HEK293 (cell line): ENCODE results near the gene ADIPOR2.

Experiments used
- CTCF ChIA-PET: fragments of 350-600 bp; formaldehyde crosslinking; extraction: SDS; loops from one replicate; lab custom pipeline; 2021; ENCODE audit warnings: antibody characterized with exemption; lab: Yijun Ruan, JAX
- POLR2A ChIA-PET: fragments of 300-600 bp; formaldehyde crosslinking; extraction: SDS; loops from one replicate; lab custom pipeline; 2020; ENCODE audit warnings: antibody characterized with exemption, inconsistent platforms; lab: Yijun Ruan, JAX
- H3K27ac ChIP-seq: fragments of 200-500 bp; sonication (Bioruptor generic); 2 replicates; pipeline ENCODE4 v1.5.1; 2014; ENCODE audit warnings: low read depth, low read length, control low read depth, inconsistent platforms; ENCODE audit errors: extremely low read depth
- H3K36me3 ChIP-seq, 2 experiments: fragments of 200-500 bp in 1 of 2; sonication (Bioruptor generic) in 1 of 2; 1 replicate in 1 of 2; 2 replicates in 1 of 2; pipeline ENCODE4 v1.5.1; 2014 to 2017; ENCODE audit warnings: inconsistent platforms in 2 of 2, low read length in 2 of 2; ENCODE audit not compliant: control insufficient read depth in 2 of 2, insufficient read depth in 1 of 2
- H3K4me1 ChIP-seq: fragments of 200-500 bp; sonication (Bioruptor generic); 2 replicates; pipeline ENCODE4 v1.5.1; 2014; ENCODE audit warnings: mild to moderate bottlenecking, low read length, inconsistent platforms; ENCODE audit not compliant: control insufficient read depth, insufficient read depth
- H3K4me3 ChIP-seq: 2 replicates; pipeline ENCODE4 v1.5.1; 2011; ENCODE audit warnings: low read depth, mild to moderate bottlenecking, control low read depth, low read length, moderate library complexity
- H3K9me3 ChIP-seq: fragments of 200-500 bp; sonication (Bioruptor generic); 2 replicates; pipeline ENCODE4 v1.5.1; 2014; ENCODE audit warnings: low read depth, low read length, inconsistent platforms; ENCODE audit not compliant: control insufficient read depth, insufficient read depth
- IKZF3 ChIP-seq: fragments of 450-650 bp; IDR thresholded peaks from 2 replicates; pipeline ENCODE4 v1.5.0; 2018; ENCODE audit warnings: missing biosample characterization, mild to moderate bottlenecking, missing genetic modification characterization, moderate library complexity
- KLF7 ChIP-seq: fragments of 450-650 bp; formaldehyde crosslinking; IDR thresholded peaks from 2 replicates; pipeline ENCODE4 v1.5.1; 2016; ENCODE audit warnings: missing biosample characterization, missing genetic modification characterization, borderline replicate concordance
- KLF8 ChIP-seq: fragments of 450-650 bp; formaldehyde crosslinking; IDR thresholded peaks from 2 replicates; pipeline ENCODE4 v1.5.1; 2016; ENCODE audit warnings: missing biosample characterization, missing genetic modification characterization
- OSR2 ChIP-seq: fragments of 450-650 bp; formaldehyde crosslinking; IDR thresholded peaks from 2 replicates; pipeline ENCODE4 v1.5.1; 2016; ENCODE audit warnings: missing biosample characterization, missing genetic modification characterization
- SETDB1 ChIP-seq: IDR thresholded peaks from one replicate; pipeline ENCODE4 v1.6.1; 2017; ENCODE audit warnings: mild to moderate bottlenecking, low read length, moderate library complexity, mixed read lengths; ENCODE audit not compliant: insufficient read length
- SP7 ChIP-seq: fragments of 450-650 bp; formaldehyde crosslinking; IDR thresholded peaks from 2 replicates; pipeline ENCODE4 v1.5.1; 2016; ENCODE audit warnings: missing biosample characterization, missing genetic modification characterization
- ZFHX2 ChIP-seq: fragments of 450-650 bp; formaldehyde crosslinking; conservative IDR thresholded peaks from 2 replicates; pipeline ENCODE4 v1.5.1; 2016; ENCODE audit warnings: missing biosample characterization, missing genetic modification characterization
- ZNF112 ChIP-seq: fragments of 450-650 bp; formaldehyde crosslinking; IDR thresholded peaks from 2 replicates; pipeline ENCODE4 v1.5.0; 2017; ENCODE audit warnings: missing biosample characterization, missing genetic modification characterization
- ZNF132 ChIP-seq: fragments of 450-650 bp; formaldehyde crosslinking; IDR thresholded peaks from 2 replicates; pipeline ENCODE4 v1.5.1; 2017; ENCODE audit warnings: missing biosample characterization, missing genetic modification characterization, borderline replicate concordance
- ZNF133 ChIP-seq: fragments of 450-650 bp; formaldehyde crosslinking; IDR thresholded peaks from 2 replicates; pipeline ENCODE4 v1.5.1; 2016; ENCODE audit warnings: missing biosample characterization, missing genetic modification characterization
- ZNF146 ChIP-seq: fragments of 450-650 bp; formaldehyde crosslinking; IDR thresholded peaks from 2 replicates; pipeline ENCODE4 v1.5.1; 2016; ENCODE audit warnings: missing biosample characterization, missing genetic modification characterization
- ZNF23 ChIP-seq: fragments of 450-650 bp; formaldehyde crosslinking; IDR thresholded peaks from 2 replicates; pipeline ENCODE4 v1.5.1; 2016; ENCODE audit warnings: missing biosample characterization, missing genetic modification characterization, borderline replicate concordance
- ZNF404 ChIP-seq: fragments of 450-650 bp; formaldehyde crosslinking; IDR thresholded peaks from 2 replicates; pipeline ENCODE4 v1.5.1; 2017; ENCODE audit warnings: missing biosample characterization, missing genetic modification characterization
- ZNF433 ChIP-seq: fragments of 450-650 bp; formaldehyde crosslinking; IDR thresholded peaks from 2 replicates; pipeline ENCODE4 v1.5.1; 2016; ENCODE audit warnings: missing biosample characterization, missing genetic modification characterization, low read depth
- ZNF530 ChIP-seq: fragments of 450-650 bp; formaldehyde crosslinking; IDR thresholded peaks from 2 replicates; pipeline ENCODE4 v1.5.1; 2016; ENCODE audit warnings: low read depth, missing biosample characterization, missing genetic modification characterization
- ZNF549 ChIP-seq: fragments of 450-650 bp; IDR thresholded peaks from 2 replicates; pipeline ENCODE4 v1.5.1; 2018; ENCODE audit warnings: missing biosample characterization, missing genetic modification characterization, mild to moderate bottlenecking, inconsistent platforms, moderate library complexity
- ZNF629 ChIP-seq: fragments of 450-650 bp; formaldehyde crosslinking; IDR thresholded peaks from 2 replicates; pipeline ENCODE4 v1.5.1; 2017; ENCODE audit warnings: missing biosample characterization, missing genetic modification characterization
- ZNF670 ChIP-seq: fragments of 450-650 bp; formaldehyde crosslinking; IDR thresholded peaks from 2 replicates; pipeline ENCODE4 v1.5.1; 2016; ENCODE audit warnings: missing biosample characterization, missing genetic modification characterization, low read depth
- ZNF747 ChIP-seq: fragments of 450-650 bp; formaldehyde crosslinking; IDR thresholded peaks from 2 replicates; pipeline ENCODE4 v1.5.1; 2016; ENCODE audit warnings: missing biosample characterization, missing genetic modification characterization
- ZNF837 ChIP-seq: fragments of 450-650 bp; formaldehyde crosslinking; IDR thresholded peaks from 2 replicates; pipeline ENCODE4 v1.5.1; 2016; ENCODE audit warnings: missing biosample characterization, missing genetic modification characterization
- ZSCAN16 ChIP-seq: fragments of 450-650 bp; formaldehyde crosslinking; IDR thresholded peaks from 2 replicates; pipeline ENCODE4 v1.5.1; 2016; ENCODE audit warnings: missing biosample characterization, missing genetic modification characterization
- TF ChIP-seq, protein P1 (sequence below): fragments of 450-650 bp; formaldehyde crosslinking; IDR thresholded peaks from 2 replicates; pipeline ENCODE4 v1.5.1; 2017; ENCODE audit warnings: missing biosample characterization, missing genetic modification characterization
- TF ChIP-seq, protein P2 (sequence below): fragments of 450-650 bp; formaldehyde crosslinking; IDR thresholded peaks from 2 replicates; pipeline ENCODE4 v1.5.1; 2016; ENCODE audit warnings: missing biosample characterization, missing genetic modification characterization
- TF ChIP-seq, protein P3 (sequence below): fragments of 450-650 bp; formaldehyde crosslinking; IDR thresholded peaks from 2 replicates; pipeline ENCODE4 v1.5.1; 2016; ENCODE audit warnings: missing biosample characterization, missing genetic modification characterization, low read depth
- TF ChIP-seq, protein P4 (sequence below): fragments of 450-650 bp; formaldehyde crosslinking; IDR thresholded peaks from 2 replicates; pipeline ENCODE4 v1.5.1; 2017; ENCODE audit warnings: missing biosample characterization, missing genetic modification characterization
- TF ChIP-seq, protein P5 (sequence below): fragments of 450-650 bp; formaldehyde crosslinking; IDR thresholded peaks from 2 replicates; pipeline ENCODE4 v1.5.1; 2016; ENCODE audit warnings: missing biosample characterization, missing genetic modification characterization

Gene ADIPOR2

DNA sequence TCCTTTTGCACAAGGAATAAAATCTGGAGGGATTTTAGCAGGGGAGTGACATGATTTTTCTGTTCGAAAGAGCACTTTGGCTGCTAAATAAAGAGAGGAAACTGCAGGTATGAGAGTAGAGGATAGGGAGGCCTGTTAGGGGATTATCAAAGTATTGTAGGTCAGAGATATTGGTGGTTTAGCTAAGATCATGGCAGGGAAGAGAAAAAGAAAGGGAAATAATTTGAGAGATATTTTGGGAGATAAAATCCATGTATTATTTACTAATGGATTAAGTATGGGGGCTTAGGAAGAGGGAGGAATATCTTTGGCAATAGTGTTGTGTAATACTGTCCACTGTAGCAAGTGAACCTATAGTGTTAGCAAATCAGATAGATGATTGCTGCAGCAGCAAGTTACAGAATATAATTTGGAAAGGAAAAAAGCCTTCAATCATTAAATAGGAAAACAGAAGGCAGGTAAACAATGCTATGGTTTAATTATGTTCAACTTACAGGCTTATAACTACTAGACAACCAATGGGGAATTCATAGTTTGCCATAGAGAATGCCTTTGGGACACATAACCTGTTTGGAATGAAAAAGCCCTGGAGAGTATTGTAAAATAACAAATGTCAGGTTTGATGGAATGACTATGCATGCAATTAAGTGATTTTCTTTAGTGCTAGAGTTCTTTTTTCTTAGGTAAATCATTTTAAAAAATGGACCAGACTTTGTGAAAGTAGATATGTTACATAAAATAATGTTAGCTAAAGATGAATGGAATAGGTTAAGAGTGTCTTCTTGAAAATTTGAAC, 50.5 kb downstream of the ADIPOR2 start:
- Histone ChIP-seq H3K9me3 (no peaks in the 10 kb centered on the region), H3K4me1 (peaks cover 44% of the 10 kb centered on the region), H3K4me3 (no peak overlapping the region), H3K36me3 (no peaks in the 10 kb centered on the region; a peak in 1 of 3 replicates), H3K27ac (peak overlapping the region; percentile 47; the same call in 1 of the 2 replicates)
- POLR2A ChIA-PET, result no interaction called here
- TF ChIP-seq OSR2 (tag by site-specific recombination), result 0 out of 2 replicates have a peak, but pooled peaks have one; percentile 11
- TF ChIP-seq, protein P1, sequence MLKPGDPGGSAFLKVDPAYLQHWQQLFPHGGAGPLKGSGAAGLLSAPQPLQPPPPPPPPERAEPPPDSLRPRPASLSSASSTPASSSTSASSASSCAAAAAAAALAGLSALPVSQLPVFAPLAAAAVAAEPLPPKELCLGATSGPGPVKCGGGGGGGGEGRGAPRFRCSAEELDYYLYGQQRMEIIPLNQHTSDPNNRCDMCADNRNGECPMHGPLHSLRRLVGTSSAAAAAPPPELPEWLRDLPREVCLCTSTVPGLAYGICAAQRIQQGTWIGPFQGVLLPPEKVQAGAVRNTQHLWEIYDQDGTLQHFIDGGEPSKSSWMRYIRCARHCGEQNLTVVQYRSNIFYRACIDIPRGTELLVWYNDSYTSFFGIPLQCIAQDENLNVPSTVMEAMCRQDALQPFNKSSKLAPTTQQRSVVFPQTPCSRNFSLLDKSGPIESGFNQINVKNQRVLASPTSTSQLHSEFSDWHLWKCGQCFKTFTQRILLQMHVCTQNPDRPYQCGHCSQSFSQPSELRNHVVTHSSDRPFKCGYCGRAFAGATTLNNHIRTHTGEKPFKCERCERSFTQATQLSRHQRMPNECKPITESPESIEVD (tag by site-specific recombination), result peak; percentile 78
- peak; percentile 10; the same call in 1 of the 2 replicates for TF ChIP-seq IKZF3 (tag by site-specific recombination)
- TF ChIP-seq, protein P2, sequence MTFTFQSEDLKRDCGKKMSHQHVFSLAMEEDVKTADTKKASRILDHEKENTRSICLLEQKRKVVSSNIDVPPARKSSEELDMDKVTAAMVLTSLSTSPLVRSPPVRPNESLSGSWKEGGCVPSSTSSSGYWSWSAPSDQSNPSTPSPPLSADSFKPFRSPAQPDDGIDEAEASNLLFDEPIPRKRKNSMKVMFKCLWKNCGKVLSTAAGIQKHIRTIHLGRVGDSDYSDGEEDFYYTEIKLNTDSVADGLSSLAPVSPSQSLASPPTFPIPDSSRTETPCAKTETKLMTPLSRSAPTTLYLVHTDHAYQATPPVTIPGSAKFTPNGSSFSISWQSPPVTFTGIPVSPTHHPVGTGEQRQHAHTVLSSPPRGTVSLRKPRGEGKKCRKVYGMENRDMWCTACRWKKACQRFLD, result no peak
- CTCF ChIA-PET, result interaction anchor here (0.6 to 1.0 kb wide), 3 partner anchors 11 to 179 kb away, joined by 3 to 6 read pairs (median 4); no protein-coding TSS in a partner anchor

DNA sequence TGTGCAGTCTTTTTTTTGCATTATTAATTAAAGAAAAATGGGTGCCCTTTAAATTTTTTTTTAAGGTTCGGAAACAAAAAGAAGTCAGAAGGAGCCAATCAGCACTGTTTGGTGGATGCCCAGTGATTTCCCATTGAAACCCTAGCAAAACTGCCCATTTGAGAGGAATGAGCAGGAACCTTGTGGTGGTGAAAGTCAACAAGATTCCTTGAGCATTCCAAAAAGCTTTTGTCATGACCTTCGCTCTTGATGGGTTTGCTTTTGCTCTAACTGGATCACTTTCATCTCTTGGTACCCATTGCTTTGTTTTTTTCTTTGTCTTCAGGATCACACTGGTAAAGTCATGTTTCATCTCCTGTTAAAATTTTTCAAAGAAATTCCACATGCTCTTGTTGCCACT, 54.1 kb downstream of the ADIPOR2 start:
- ChIA-PET CTCF (no interaction called here), POLR2A (no interaction called here)
- H3K4me1 ChIP-seq, result peaks cover 17% of the 10 kb centered on the region
- no peaks in the 10 kb centered on the region for H3K9me3 ChIP-seq
- no peaks in the 10 kb centered on the region; a peak in 1 of 3 replicates for H3K36me3 ChIP-seq
- TF ChIP-seq ZFHX2 (tag by site-specific recombination) (no peak), ZNF747 (no peak), ZNF23 (no peak), ZNF837 (tag by site-specific recombination) (no peak), ZNF132 (tag by site-specific recombination) (no peak), ZNF670 (tag by site-specific recombination) (no peak), KLF7 (tag by site-specific recombination) (no peak), ZNF404 (tag by site-specific recombination) (no peak), ZNF133 (tag by site-specific recombination) (no peak), ZNF433 (tag by site-specific recombination) (no peak), ZNF146 (tag by site-specific recombination) (no peak)
- TF ChIP-seq, protein P3, sequence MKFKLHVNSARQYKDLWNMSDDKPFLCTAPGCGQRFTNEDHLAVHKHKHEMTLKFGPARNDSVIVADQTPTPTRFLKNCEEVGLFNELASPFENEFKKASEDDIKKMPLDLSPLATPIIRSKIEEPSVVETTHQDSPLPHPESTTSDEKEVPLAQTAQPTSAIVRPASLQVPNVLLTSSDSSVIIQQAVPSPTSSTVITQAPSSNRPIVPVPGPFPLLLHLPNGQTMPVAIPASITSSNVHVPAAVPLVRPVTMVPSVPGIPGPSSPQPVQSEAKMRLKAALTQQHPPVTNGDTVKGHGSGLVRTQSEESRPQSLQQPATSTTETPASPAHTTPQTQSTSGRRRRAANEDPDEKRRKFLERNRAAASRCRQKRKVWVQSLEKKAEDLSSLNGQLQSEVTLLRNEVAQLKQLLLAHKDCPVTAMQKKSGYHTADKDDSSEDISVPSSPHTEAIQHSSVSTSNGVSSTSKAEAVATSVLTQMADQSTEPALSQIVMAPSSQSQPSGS, result no peak
- H3K27ac ChIP-seq, result no peak overlapping the region
- no peak overlapping the region for H3K4me3 ChIP-seq

DNA sequence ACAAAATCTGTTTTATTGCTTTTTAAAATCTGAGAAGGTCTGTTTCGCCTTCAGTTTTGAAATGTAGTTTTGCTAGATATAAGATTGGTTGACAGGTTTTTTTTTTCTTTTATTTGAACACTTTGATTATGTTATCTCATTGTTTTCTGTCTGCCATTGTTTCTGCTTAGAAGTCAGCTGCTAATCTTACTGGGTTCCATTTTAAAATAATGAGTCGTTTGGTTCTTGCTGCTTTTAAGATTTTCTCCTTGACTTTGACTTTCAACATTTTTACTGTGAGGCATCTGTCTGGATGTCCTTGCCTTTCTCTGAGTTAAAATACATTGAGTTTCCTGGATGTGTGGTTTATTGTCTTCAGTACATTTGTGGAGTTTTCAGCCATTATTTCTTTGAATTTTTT, 56.7 kb downstream of the ADIPOR2 start:
- Histone ChIP-seq H3K9me3 (no peaks in the 10 kb centered on the region), H3K4me3 (no peak overlapping the region), H3K27ac (no peak overlapping the region), H3K4me1 (no peaks in the 10 kb centered on the region; the same call in 1 of the 2 replicates), H3K36me3 (no peaks in the 10 kb centered on the region; a peak in 1 of 3 replicates)
- ChIA-PET POLR2A (no interaction called here), CTCF (interaction anchor here (0.6 kb wide), 1 partner anchor 49 kb away, joined by 3 read pairs; no protein-coding TSS in a partner anchor)
- TF ChIP-seq ZSCAN16 (no peak), ZNF530 (tag by site-specific recombination) (no peak), ZNF549 (tag by site-specific recombination) (no peak), SP7 (tag by site-specific recombination) (peak; percentile 50; the same call in 1 of the 2 replicates), ZNF112 (tag by site-specific recombination) (no peak), ZNF629 (tag by site-specific recombination) (peak; percentile 29; the same call in 1 of the 2 replicates), SETDB1 (peak; percentile 93), KLF8 (no peak)
- TF ChIP-seq, protein P4, sequence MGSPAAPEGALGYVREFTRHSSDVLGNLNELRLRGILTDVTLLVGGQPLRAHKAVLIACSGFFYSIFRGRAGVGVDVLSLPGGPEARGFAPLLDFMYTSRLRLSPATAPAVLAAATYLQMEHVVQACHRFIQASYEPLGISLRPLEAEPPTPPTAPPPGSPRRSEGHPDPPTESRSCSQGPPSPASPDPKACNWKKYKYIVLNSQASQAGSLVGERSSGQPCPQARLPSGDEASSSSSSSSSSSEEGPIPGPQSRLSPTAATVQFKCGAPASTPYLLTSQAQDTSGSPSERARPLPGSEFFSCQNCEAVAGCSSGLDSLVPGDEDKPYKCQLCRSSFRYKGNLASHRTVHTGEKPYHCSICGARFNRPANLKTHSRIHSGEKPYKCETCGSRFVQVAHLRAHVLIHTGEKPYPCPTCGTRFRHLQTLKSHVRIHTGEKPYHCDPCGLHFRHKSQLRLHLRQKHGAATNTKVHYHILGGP (tag by site-specific recombination), result no peak
- TF ChIP-seq, protein P5, sequence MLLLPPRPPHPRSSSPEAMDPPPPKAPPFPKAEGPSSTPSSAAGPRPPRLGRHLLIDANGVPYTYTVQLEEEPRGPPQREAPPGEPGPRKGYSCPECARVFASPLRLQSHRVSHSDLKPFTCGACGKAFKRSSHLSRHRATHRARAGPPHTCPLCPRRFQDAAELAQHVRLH, result 0 out of 2 replicates have a peak, but pooled peaks have one; percentile 30
